Hematopoietic multipotent progenitor cell treated with erythropoietin and hydrocortisone succinate and interleukin-3 and kit ligand, for 4 days (in vitro differentiated cells): Measurements from ENCODE around the gene ZFPL1.

ENCODE experiments used
- DNase-seq: peaks from one replicate; pipeline ENCODE4 v3.0.0-alpha.2; 2015

ZFPL1 gene

GRCh38 chr11:65060913-65061408 lies 23.1 kb upstream of the ZFPL1 start:
- DNase-seq: peak; percentile 53

DNA sequence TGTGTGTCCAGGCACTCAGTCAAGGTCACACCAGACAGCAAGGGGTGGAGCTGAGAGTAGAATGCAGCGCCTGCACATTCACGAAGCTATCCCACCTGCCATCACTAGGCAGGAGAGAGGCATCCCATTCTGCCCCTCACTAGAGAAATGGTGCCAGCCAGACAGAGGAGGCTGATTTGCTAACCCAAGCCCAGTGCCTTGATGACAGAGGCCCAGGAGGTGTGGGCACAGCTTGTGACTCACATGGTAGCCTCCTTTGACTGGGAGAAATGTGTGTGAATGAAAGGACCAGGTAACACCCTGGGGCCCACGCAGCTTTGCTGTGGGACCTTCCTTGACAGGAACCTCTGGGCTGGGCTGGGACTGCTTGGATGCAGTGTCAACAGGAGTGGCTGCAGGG lies 20.5 kb upstream of the ZFPL1 start:
- no peak for DNase-seq

DNA sequence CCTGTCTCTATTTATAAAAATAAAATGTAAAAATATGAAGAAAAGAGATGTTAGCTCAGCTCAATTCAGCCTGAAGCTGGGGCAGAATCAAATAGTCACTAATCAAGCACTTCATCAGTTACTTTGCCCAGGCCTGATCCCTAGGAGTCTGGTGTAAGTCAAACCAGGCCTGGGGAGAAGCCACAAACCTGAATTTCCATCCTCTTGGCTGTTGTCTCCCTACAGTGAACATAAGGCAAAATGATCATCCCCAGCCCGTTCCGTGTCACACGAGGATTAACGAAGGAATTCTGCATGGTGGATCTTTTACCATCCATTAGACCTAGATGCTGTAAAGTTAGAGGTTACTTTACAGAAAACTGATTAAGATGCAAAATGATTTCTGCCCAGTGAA lies 19.2 kb upstream of the ZFPL1 start:
- no peak for DNase-seq

GRCh38 chr11:65065851-65066250 lies 18.2 kb upstream of the ZFPL1 start:
- DNase-seq: no peak

GRCh38 chr11:65066315-65066714 lies 17.7 kb upstream of the ZFPL1 start:
- DNase-seq: no peak

DNA sequence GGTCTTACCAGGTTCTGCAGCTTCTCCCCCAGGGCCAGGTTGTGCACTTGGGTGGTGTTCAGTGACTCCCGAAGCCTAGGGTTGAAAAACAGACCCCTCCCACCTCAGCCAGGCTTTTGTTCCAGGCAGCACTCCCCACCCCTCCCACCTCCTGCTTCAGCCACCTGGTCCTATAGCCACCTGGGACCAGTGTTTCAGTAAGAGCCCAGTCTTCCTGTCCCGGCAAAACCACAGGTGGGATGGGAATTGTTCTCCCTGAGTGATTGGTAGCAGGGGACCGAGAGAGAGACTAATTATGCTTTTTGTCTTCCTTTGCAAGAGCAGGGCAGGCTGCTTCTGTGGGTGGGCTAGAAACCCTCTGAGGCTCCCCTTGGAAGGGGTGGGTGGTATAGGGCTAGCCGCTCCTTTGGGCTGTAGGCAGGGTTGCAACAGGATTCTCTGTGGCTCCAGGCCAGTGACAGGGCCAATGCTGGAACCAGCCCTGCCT lies 17.2 kb upstream of the ZFPL1 start:
- DNase-seq: no peak

DNA sequence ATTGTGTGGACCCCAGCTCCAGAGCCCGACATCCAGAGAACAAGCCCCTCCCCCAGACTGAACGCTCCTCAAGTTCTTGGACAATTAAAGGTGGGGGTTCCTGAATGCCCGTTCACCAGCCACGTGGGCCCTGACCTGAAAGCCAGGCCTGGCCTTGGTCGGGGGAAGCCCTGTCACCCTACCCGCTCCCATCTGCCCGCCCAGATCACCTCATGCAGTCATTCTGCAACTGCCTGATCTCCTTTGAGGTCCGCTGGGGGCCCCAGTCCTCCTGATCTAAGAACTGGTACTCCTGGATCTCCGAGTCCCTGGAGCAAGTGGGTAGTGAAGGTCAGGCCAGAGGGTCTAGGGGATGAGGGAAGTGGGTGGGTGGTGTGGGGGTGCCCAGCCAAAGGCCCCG lies 16.6 kb upstream of the ZFPL1 start:
- DNase-seq: no peak

- DNase-seq: peak; percentile 41
Observed at GRCh38 chr11:65069217-65069616, 14.8 kb upstream of the ZFPL1 start.

DNA sequence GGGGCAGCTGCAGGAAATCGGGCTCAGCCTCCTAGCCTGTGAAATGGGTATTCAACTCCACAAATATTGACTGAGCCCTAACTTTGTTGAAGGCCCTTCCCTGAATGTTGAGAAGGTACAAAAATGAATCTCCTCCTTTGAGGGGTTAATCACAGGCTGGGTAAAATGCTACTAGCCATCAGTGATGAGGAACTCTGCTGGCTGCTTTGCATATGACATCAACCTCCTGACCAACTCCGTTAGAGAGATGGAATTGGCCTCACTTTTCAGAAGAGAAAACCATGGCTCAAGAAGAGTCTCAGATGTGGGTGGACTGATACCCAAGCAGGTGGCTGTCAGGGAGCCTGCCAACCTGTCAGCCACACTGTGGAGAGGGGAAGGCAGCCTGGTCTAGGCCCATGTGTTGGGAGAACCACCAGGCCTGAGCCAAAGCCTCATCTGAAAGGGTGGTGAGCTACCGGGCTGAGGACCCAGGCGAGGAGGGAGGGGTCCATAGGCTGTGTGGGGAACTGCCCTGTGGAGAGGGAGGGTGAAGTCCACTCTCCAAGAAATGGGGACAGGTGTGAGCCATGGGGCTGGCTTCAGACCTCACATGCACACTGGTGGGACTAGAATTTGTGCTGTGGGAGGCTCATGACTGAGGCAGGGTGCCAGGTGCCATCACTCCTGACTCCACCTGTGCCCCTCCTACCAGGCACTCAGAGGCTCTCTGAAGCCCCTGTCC lies 12.0 kb upstream of the ZFPL1 start:
- DNase-seq: peak; percentile 18

GRCh38 chr11:65072631-65072966 lies 11.4 kb upstream of the ZFPL1 start:
- no peak for DNase-seq

- DNase-seq: peak; percentile 21
Observed at GRCh38 chr11:65077451-65077850, 6.6 kb upstream of the ZFPL1 start.

DNA sequence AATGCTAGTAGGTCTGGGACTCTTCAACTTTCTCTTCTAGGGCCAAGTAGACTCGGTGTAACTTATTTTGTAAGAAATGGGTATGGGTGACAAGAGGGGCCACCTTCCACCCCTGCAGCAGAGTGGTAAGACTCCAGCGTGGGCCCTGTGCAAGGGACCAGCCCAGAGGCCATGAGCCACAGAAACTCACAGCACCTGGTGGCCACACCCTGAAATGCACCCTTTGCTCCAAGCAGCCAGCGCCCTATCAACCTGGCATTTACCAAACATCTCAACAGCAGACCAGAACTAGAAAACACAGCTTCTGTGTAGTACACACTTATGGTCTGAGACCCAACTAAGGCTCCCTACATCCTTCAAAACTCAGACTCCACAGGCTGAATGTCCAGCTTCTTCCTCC lies 5.9 kb upstream of the ZFPL1 start:
- peak; percentile 80 for DNase-seq

- no peak for DNase-seq
Observed at GRCh38 chr11:65078786-65079342, 5.2 kb upstream of the ZFPL1 start.

DNA sequence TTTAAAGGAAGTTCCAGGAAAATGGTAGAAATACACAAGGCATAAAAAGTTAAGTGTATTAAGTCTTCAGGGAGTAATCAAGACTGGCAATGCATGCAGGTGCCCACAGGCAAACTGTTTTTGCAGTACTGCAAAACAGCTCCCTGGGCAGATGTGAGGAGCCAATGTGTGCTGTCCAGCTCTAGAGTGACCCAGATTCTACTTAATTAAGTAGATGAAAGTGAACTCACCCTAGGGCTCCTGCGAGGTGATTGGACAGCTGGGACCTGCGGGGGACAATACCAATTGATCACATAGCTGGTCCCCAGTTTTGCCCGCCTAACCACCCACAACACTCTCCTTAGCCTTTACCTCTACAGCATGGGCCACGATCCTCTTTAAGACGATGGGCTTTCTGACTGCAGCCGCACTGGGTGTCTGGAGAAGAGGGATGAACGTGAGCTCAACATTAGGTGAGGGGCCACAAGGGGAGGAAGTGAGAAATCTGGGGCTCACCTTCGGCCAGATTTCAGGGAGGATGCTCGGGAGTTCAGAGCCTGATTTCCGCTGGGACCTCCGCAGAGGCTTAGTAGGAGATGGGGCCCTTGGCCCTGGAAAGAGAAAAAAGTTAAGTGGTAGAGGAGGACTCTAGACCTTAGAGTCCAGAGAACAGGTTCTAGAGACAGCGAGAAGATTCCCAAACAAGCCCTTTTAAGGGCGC lies 738 bp upstream of the ZFPL1 start:
- DNase-seq: peak; percentile 23

- no peak for DNase-seq
Observed at GRCh38 chr11:65084598-65085375, 765 bp downstream of the ZFPL1 start.

DNA sequence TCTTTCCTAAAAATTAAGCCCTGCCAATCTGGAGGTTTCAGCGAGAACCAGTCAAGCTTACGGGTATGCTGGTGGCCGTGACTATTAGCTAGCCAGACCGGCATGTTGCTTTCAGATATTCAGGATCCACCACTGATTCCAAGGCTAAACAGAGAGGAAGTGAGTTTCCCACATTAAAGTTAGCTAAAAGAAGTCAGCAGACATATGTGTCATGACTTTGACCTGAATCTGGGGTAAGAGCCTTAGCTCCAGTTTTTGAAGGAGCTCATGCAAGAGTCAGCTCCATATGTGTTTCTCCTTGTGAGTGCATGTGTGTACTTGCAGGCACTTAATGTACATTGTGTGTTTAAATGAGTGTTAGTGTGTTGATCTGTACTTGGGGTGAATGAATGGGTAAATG lies 1.4 kb downstream of the ZFPL1 start:
- no peak for DNase-seq

DNA sequence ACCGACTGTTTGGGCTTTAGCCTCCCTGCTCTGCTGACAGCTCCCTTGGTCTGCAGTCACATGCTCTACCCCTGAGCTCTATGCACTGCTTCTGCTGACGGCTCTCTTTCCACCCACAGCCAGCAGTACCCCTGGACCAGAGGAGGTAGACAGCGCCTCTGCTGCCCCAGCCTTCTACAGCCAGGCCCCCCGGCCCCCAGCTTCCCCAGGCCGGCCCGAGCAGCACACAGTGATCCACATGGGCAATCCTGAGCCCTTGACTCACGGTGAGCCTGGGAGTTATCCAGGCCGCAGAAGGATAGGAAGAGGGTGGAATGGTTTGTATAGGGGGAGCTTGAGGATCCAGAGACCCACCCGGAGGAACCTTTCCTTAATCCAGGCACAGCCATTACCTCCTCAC lies 2.8 kb downstream of the ZFPL1 start:
- no peak for DNase-seq

DNA sequence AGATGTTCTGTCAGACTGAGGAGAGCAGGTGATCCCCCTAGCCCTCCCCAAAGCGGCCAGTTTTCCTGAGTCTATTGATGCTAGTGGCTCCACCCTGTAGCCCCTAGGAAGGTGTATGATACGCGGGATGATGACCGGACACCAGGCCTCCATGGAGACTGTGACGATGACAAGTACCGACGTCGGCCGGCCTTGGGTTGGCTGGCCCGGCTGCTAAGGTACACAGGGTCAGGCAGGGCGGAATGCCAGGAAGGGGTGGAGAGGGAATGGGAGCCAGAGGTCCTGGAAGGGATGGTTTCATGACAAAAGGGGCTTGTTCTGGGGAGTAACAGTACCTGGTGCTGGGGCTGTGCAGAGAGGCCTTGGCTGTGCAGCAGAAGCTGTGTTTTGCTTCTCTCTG lies 3.2 kb downstream of the ZFPL1 start:
- DNase-seq: no peak

DNA sequence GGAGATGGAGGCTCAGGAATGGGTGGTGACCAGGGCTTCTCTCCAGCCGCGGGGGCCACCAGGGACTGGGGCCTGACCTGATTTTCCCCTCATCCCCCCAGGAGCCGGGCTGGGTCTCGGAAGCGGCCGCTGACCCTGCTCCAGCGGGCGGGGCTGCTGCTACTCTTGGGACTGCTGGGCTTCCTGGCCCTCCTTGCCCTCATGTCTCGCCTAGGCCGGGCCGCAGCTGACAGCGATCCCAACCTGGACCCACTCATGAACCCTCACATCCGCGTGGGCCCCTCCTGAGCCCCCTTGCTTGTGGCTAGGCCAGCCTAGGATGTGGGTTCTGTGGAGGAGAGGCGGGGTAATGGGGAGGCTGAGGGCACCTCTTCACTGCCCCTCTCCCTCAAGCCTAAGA lies 3.8 kb downstream of the ZFPL1 start:
- DNase-seq: no peak

GRCh38 chr11:65089621-65090020 lies 5.6 kb downstream of the ZFPL1 start:
- DNase-seq: no peak

DNA sequence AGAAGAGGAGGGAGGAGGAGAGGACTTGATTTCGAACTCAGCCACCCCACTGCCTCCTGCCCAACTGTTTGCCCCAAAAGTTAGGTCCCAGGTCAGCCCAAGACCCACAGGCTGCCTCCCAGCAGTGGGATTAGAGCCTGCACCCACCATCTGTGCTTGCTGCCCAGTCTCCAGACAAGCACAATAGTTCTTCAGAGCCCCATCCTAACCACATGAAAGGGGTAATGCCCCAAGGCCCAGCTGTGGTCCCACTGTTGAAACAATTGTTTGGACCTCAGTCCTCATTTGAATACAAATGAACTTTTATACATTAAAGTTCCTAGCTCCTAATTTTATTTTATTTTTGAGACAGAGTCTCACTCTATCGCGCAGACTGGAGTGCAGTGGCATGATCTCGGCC lies 6.6 kb downstream of the ZFPL1 start:
- DNase-seq: no peak

- DNase-seq: no peak
Observed at GRCh38 chr11:65095427-65095826, 11.4 kb downstream of the ZFPL1 start.
